ENCODE measurements around the gene ABCB6. TPM values are rescaled to one million over a fixed set of nuclear protein-coding genes. Genes with fewer than 3 reads are reported as not detected.

The ABCB6 gene
- total RNA-seq, 1 donor = 25.8 TPM

Other genes starting within 250 kb of the ABCB6 start
- not detected in 2 replicates for gene FEV, start 233.8 kb downstream of the ABCB6 start, total RNA-seq
- not detected in 2 replicates for gene CRYBA2, start 225.5 kb downstream of the ABCB6 start, total RNA-seq
- not detected in 2 replicates for gene CFAP65, start 177.4 kb downstream of the ABCB6 start, total RNA-seq
- gene IHH, start 158.0 kb downstream of the ABCB6 start, total RNA-seq = 0.13 TPM in 1 of 2 replicates, not detected in the other
- 21.4 and 21.9 TPM in 2 replicates for gene NHEJ1, start 58.1 kb downstream of the ABCB6 start, total RNA-seq
- 1.8 and 2.1 TPM in 2 replicates for gene SLC23A3, start 48.9 kb downstream of the ABCB6 start, total RNA-seq
- gene CNPPD1, start 42.0 kb downstream of the ABCB6 start, total RNA-seq = 19.5 and 20.2 TPM in 2 replicates
- 46.5 and 54.5 TPM in 2 replicates for gene RETREG2, start 40.7 kb downstream of the ABCB6 start, total RNA-seq
- gene ZFAND2B, start 12.2 kb downstream of the ABCB6 start, total RNA-seq = 13.8 and 13.9 TPM in 2 replicates
- gene ATG9A, start 10.7 kb upstream of the ABCB6 start, total RNA-seq = 39.1 and 67.8 TPM in 2 replicates
- gene ANKZF1, start 10.8 kb upstream of the ABCB6 start, total RNA-seq = 29.2 and 29.9 TPM in 2 replicates
- 5.0 and 5.1 TPM in 2 replicates for gene GLB1L, start 26.5 kb upstream of the ABCB6 start, total RNA-seq
- 19.5 and 29.9 TPM in 2 replicates for gene STK16, start 26.5 kb upstream of the ABCB6 start, total RNA-seq
- not detected in 2 replicates for gene TUBA4B, start 34.3 kb upstream of the ABCB6 start, total RNA-seq
- gene TUBA4A, start 35.0 kb upstream of the ABCB6 start, total RNA-seq = 50.7 and 51.4 TPM in 2 replicates
- 13.7 and 15.4 TPM in 2 replicates for gene DNAJB2, start 60.4 kb upstream of the ABCB6 start, total RNA-seq
- gene PTPRN, start 90.4 kb upstream of the ABCB6 start, total RNA-seq = not detected in 2 replicates
- gene RESP18, start 113.8 kb upstream of the ABCB6 start, total RNA-seq = not detected in 2 replicates
- 29.8 and 40.6 TPM in 2 replicates for gene DNPEP, start 169.0 kb upstream of the ABCB6 start, total RNA-seq
- not detected in 2 replicates for gene DES, start 199.4 kb upstream of the ABCB6 start, total RNA-seq
- gene SPEG, start 215.9 kb upstream of the ABCB6 start, total RNA-seq = 0.43 and 0.80 TPM in 2 replicates